IMR-90 (cell line): ENCODE results near the gene NRCAM. TPM values are rescaled to one million over a fixed set of nuclear protein-coding genes. Genes with fewer than 3 reads are reported as not detected.

Experiments
- ATAC-seq: fragments of 200-7000 bp; cut with Tn5 transposase; 2 replicates; pipeline ENCODE4 v1.9.1; 2020; ENCODE audit warnings: low read depth, mild to moderate bottlenecking, moderate library complexity
- BruUV-seq: library from RNA; stranded (reverse); fragments of 400-500 nt; replicated peaks from 2 replicates; lab custom pipeline; 2021; lab: Mats Ljungman, UMichigan
- CTCF ChIA-PET: fragments of 300-600 bp; formaldehyde crosslinking; extraction: SDS; loops from one replicate; lab custom pipeline; 2021; ENCODE audit warnings: antibody characterized with exemption; lab: Yijun Ruan, JAX
- POLR2A ChIA-PET: fragments of 300-600 bp; sonication (Branson Sonifier 250); formaldehyde crosslinking; loops from one replicate; lab custom pipeline; 2022; ENCODE audit warnings: antibody characterized with exemption; ENCODE audit not compliant: unreplicated experiment; lab: Charles Lee
- DNase-seq: peaks from one replicate; pipeline ENCODE4 v3.0.0; 2013
- H2AFZ ChIP-seq: replicated peaks from 2 replicates; pipeline ENCODE3; 2013; ENCODE audit warnings: low read length, mild to moderate bottlenecking; ENCODE audit not compliant: poor library complexity
- H2AK5ac ChIP-seq: 2 replicates; pipeline ENCODE4 v1.6.1; 2013; ENCODE audit warnings: low read depth, low read length, inconsistent platforms
- H2AK9ac ChIP-seq: replicated peaks from 2 replicates; pipeline ENCODE3; 2013; ENCODE audit warnings: mild to moderate bottlenecking, low read depth, low read length, moderate library complexity; ENCODE audit not compliant: poor library complexity
- H2BK120ac ChIP-seq: 2 replicates; pipeline ENCODE4 v1.6.1; 2013; ENCODE audit warnings: low read depth, low read length, inconsistent platforms
- H2BK15ac ChIP-seq: 3 replicates; pipeline ENCODE4 v1.6.1; 2013; ENCODE audit warnings: low read depth, low read length, inconsistent platforms
- H2BK20ac ChIP-seq: 2 replicates; pipeline ENCODE4 v1.6.1; 2013; ENCODE audit warnings: low read depth, mild to moderate bottlenecking, inconsistent platforms, low read length, moderate library complexity
- H2BK5ac ChIP-seq: 2 replicates; pipeline ENCODE4 v1.6.1; 2013; ENCODE audit warnings: mild to moderate bottlenecking, low read depth, low read length, inconsistent platforms; ENCODE audit not compliant: poor library complexity, severe bottlenecking
- H3K14ac ChIP-seq: replicated peaks from 2 replicates; pipeline ENCODE4 v1.6.1; 2013; ENCODE audit warnings: low read depth, low read length, inconsistent platforms
- H3K18ac ChIP-seq: 2 replicates; pipeline ENCODE4 v1.6.1; 2013; ENCODE audit warnings: low read depth, low read length, control low read depth
- H3K23ac ChIP-seq: 2 replicates; pipeline ENCODE4 v1.6.1; 2013; ENCODE audit warnings: low read depth, low read length, inconsistent platforms
- H3K27ac ChIP-seq: 2 replicates; pipeline ENCODE4 v1.5.1; 2013; ENCODE audit warnings: mild to moderate bottlenecking, control low read depth, low read length; ENCODE audit not compliant: insufficient read depth
- H3K27me3 ChIP-seq: 2 replicates; pipeline ENCODE4 v1.6.1; 2013; ENCODE audit warnings: low read length; ENCODE audit not compliant: control insufficient read depth, insufficient read depth
- H3K36me3 ChIP-seq: 2 replicates; pipeline ENCODE4 v1.6.1; 2013; ENCODE audit warnings: low read length, mixed read lengths; ENCODE audit not compliant: control insufficient read depth, insufficient read depth
- H3K4ac ChIP-seq: 2 replicates; pipeline ENCODE4 v1.6.1; 2013; ENCODE audit warnings: low read depth, low read length, inconsistent platforms
- H3K4me1 ChIP-seq: 2 replicates; pipeline ENCODE4 v1.6.1; 2013; ENCODE audit warnings: low read length, mixed read lengths; ENCODE audit not compliant: control insufficient read depth, insufficient read depth
- H3K4me2 ChIP-seq: 2 replicates; pipeline ENCODE4 v1.6.1; 2013; ENCODE audit warnings: low read depth, mild to moderate bottlenecking, control low read depth, low read length, moderate library complexity
- H3K4me3 ChIP-seq: 2 replicates; pipeline ENCODE4 v1.5.1; 2013; ENCODE audit warnings: low read depth, mild to moderate bottlenecking, control low read depth, low read length, moderate library complexity; ENCODE audit not compliant: insufficient read depth
- H3K56ac ChIP-seq: 2 replicates; pipeline ENCODE4 v1.6.1; 2013; ENCODE audit warnings: low read length, inconsistent platforms; ENCODE audit not compliant: insufficient read depth; ENCODE audit errors: extremely low read depth
- H3K79me1 ChIP-seq, 2 experiments: 2 replicates each; pipeline ENCODE4 v1.6.1; 2013; ENCODE audit warnings: low read length in 2 of 2, inconsistent platforms in 1 of 2, low read depth in 1 of 2
- H3K9ac ChIP-seq: 2 replicates; pipeline ENCODE4 v1.6.1; 2013; ENCODE audit warnings: low read depth, low read length, control low read depth
- H3K9me1 ChIP-seq: 2 replicates; pipeline ENCODE4 v1.6.1; 2013; ENCODE audit warnings: low read length, inconsistent platforms; ENCODE audit not compliant: insufficient read depth
- H3K9me3 ChIP-seq: 2 replicates; pipeline ENCODE4 v1.6.1; 2013; ENCODE audit warnings: low read length; ENCODE audit not compliant: control insufficient read depth, insufficient read depth
- H4K20me1 ChIP-seq: 2 replicates; pipeline ENCODE4 v1.6.1; 2013; ENCODE audit warnings: low read length, inconsistent platforms; ENCODE audit not compliant: insufficient read depth
- H4K5ac ChIP-seq: 2 replicates; pipeline ENCODE4 v1.6.1; 2013; ENCODE audit warnings: mild to moderate bottlenecking, low read depth, low read length, control low read depth
- H4K8ac ChIP-seq, 2 experiments: 2 replicates each; pipeline ENCODE4 v1.6.1; 2013; ENCODE audit warnings: low read depth in 2 of 2, low read length in 2 of 2, control low read depth in 1 of 2, inconsistent platforms in 1 of 2
- H4K91ac ChIP-seq: 2 replicates; pipeline ENCODE4 v1.6.1; 2013; ENCODE audit warnings: low read depth, low read length, inconsistent platforms; ENCODE audit not compliant: insufficient read depth
- CTCF ChIP-seq: conservative IDR thresholded peaks from 2 replicates; pipeline ENCODE4 v1.5.1; 2012; ENCODE audit warnings: mild to moderate bottlenecking, low read depth, low read length, improper control_type of control experiment
- FOS ChIP-seq: fragments of 150-350 bp; IDR thresholded peaks from 2 replicates; pipeline ENCODE4 v1.6.1; 2016; ENCODE audit warnings: low read depth, low read length
- RCOR1 ChIP-seq: IDR thresholded peaks from 2 replicates; pipeline ENCODE4 v1.6.1; 2012; ENCODE audit warnings: mild to moderate bottlenecking, low read length, improper control_type of control experiment; ENCODE audit not compliant: insufficient replicate concordance
- dilution Hi-C: fragments of 300-500 bp; cut with HindIII; formaldehyde crosslinking; loops from one replicate; pipeline ENCODE4 v1.14.3; 2018; ENCODE audit warnings: low sequenced_read_pairs; ENCODE audit not compliant: unreplicated experiment
- in situ Hi-C: fragments of 300-500 bp; cut with MboI; formaldehyde crosslinking; loops from 3 replicates; pipeline ENCODE4 v1.14.3; 2019; ENCODE audit warnings: low sequenced_read_pairs, inconsistent platforms, mixed read lengths
- intact Hi-C: fragments of 100-400 bp; cut with micrococcal nuclease; formaldehyde crosslinking; loops from 2 replicates; pipeline ENCODE4 v1.10.0; 2022
- polyA plus RNA-seq, 3 experiments: library from polyadenylated mRNA; depleted of rRNA; stranded (reverse); fragments of >200 nt; gene quantifications; 2 replicates each; pipeline ENCODE4 v1.2.3, GENCODE V29; 2012; ENCODE audit warnings: low replicate concordance in 1 of 3
- total RNA-seq: library from RNA; depleted of rRNA; stranded (reverse); fragments of >200 nt; gene quantifications from 2 replicates; pipeline ENCODE4 v1.2.3, GENCODE V29; 2012

NRCAM gene
- total and polyA plus RNA-seq, 2 of the 4 experiments (the other 2 are of a cell fraction): 0.46 to 1.1 TPM

DNA sequence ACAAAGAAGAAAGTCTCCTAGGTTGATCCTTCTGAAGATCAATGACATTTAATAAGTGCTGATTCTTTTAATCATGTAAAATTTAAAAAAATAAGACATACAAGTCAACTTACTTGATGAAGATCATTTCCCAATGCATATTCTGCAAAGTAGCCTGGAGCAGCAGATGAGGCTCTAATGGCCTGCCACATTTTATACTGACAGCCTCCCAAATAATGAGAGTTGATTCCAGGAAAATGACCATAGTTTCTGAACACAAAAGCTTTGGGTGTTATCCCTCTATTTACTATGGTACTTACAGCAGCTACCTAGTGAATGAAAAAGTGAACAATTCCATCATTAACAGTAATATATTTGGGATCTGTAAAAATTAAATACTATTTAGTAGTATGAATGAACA, 31.4 kb upstream of the NRCAM start:
- Histone ChIP-seq H3K4me3 (no peak overlapping the region), H3K4me1 (no peaks in the 10 kb centered on the region), H3K14ac (no peak overlapping the region), H4K91ac (no peak overlapping the region), H3K36me3 (no peaks in the 10 kb centered on the region), H4K8ac (no peak overlapping the region), H2BK20ac (no peak overlapping the region), H3K79me1 (no peaks in the 10 kb centered on the region), H4K20me1 (no peaks in the 10 kb centered on the region), H2AK9ac (no peak overlapping the region), H3K9me3 (no peaks in the 10 kb centered on the region), H2AK5ac (no peak overlapping the region), H2AFZ (no peak overlapping the region), H2BK15ac (no peak overlapping the region), H4K5ac (no peak overlapping the region), H3K9ac (no peak overlapping the region), H3K4me2 (no peak overlapping the region), H3K27ac (no peak overlapping the region), H3K9me1 (no peaks in the 10 kb centered on the region), H3K27me3 (no peaks in the 10 kb centered on the region), H3K4ac (no peak overlapping the region), H3K18ac (no peak overlapping the region), H3K56ac (no peak overlapping the region), H3K23ac (no peak overlapping the region), H2BK5ac (no peak overlapping the region), H2BK120ac (no peak overlapping the region)
- no TSS peak for BruUV-seq
- dilution Hi-C loops: loop anchor here (25.0 kb wide), 1 partner anchor 300 kb away; no protein-coding TSS in a partner anchor
- in situ Hi-C loops: loop anchor here (10.0 kb wide), 1 partner anchor 293 kb away; no protein-coding TSS in a partner anchor
- POLR2A ChIA-PET: no interaction called here
- no peak for TF ChIP-seq CTCF
- no peak for TF ChIP-seq FOS
- TF ChIP-seq RCOR1: no peak
- CTCF ChIA-PET: interaction anchor here (0.5 to 0.7 kb wide), 2 partner anchors 9 to 111 kb away, joined by 3 read pairs; no protein-coding TSS in a partner anchor
- ATAC-seq: no peak
- intact Hi-C loops: no loop called here
- no peak for DNase-seq
